K562 (cell line): Measurements from ENCODE around the gene ZCWPW1. TPM values are rescaled to one million over a fixed set of nuclear protein-coding genes. Genes with fewer than 3 reads are reported as not detected.

ENCODE experiments used
- E4F1 ChIP-seq: fragments of 250-450 bp; sonication (Bioruptor Pico); IDR thresholded peaks from 2 replicates; pipeline ENCODE4 v1.5.0; 2021; ENCODE audit warnings: mild to moderate bottlenecking, borderline replicate concordance
- EP300 ChIP-seq: IDR thresholded peaks from 2 replicates; pipeline ENCODE4 v1.6.1; 2012; ENCODE audit warnings: low read length, improper control_type of control experiment
- FOXA3 ChIP-seq, 2 experiments: fragments of 450-650 bp in 1 of 2; sonication (generic) in 1 of 2; formaldehyde crosslinking; IDR thresholded peaks in 1 of 2; conservative IDR thresholded peaks in 1 of 2; 2 replicates each; pipeline versions ENCODE4 v1.4.0 to v1.8.0; 2020 to 2022; ENCODE audit warnings: mild to moderate bottlenecking in 2 of 2, missing genetic modification reagents in 1 of 2
- HOMEZ ChIP-seq: fragments of 250-450 bp; sonication (Bioruptor Pico); IDR thresholded peaks from 2 replicates; pipeline ENCODE4 v1.4.0; 2020; ENCODE audit warnings: mild to moderate bottlenecking, moderate library complexity
- KAT7 ChIP-seq: sonication (generic); formaldehyde crosslinking; IDR thresholded peaks from 2 replicates; pipeline ENCODE4 v1.8.0; 2022; ENCODE audit warnings: missing genetic modification reagents, mild to moderate bottlenecking, borderline replicate concordance
- PYGO2 ChIP-seq: fragments of 450-650 bp; IDR thresholded peaks from 2 replicates; pipeline ENCODE4 v1.6.1; 2016; ENCODE audit warnings: mild to moderate bottlenecking, missing genetic modification characterization, moderate library complexity, missing compliant biosample characterization
- RB1 ChIP-seq: fragments of 450-650 bp; IDR thresholded peaks from 2 replicates; pipeline ENCODE4 v1.6.1; 2017; ENCODE audit warnings: low read depth, mild to moderate bottlenecking
- RREB1 ChIP-seq: fragments of 250-450 bp; sonication (Bioruptor Pico); IDR thresholded peaks from 2 replicates; pipeline ENCODE4 v1.4.0; 2020
- SIN3B ChIP-seq: fragments of 450-650 bp; IDR thresholded peaks from 2 replicates; pipeline ENCODE4 v1.6.1; 2017; ENCODE audit warnings: low read depth, mild to moderate bottlenecking, moderate library complexity
- SMARCA5 ChIP-seq: fragments of 450-650 bp; IDR thresholded peaks from 2 replicates; pipeline ENCODE4 v1.6.1; 2016
- polyA plus RNA-seq, 8 experiments: library from polyadenylated mRNA; depleted of rRNA in 4 of 8; stranded (reverse) in 5 of 8; unstranded in 3 of 8; fragments of >200 nt; fragmentation: Nextera tagmentation in 2 of 8; fragmentation: Illumina TruSeq in 1 of 8; extraction: Ambion mirVana in 2 of 8; extraction: Trizol in 1 of 8; gene quantifications; 2 replicates each; pipeline versions ENCODE4 v1.2.1 to v1.2.3, GENCODE V29; 2011 to 2014; ENCODE audit warnings: inconsistent platforms in 1 of 8, missing spikeins in 1 of 8
- total RNA-seq, 7 experiments: library from RNA; depleted of rRNA in 6 of 7; stranded (reverse); fragments of >200 nt in 6 of 7; fragmentation: Illumina TruSeq in 2 of 7; extraction: Trizol in 2 of 7; gene quantifications; 2 replicates each; pipeline versions ENCODE4 v1.2.1 to v1.2.3, GENCODE V29; 2011 to 2021; ENCODE audit warnings: low replicate concordance in 1 of 7
- TF ChIP-seq, protein P1 (sequence below): fragments of 450-650 bp; formaldehyde crosslinking; IDR thresholded peaks from 2 replicates; pipeline ENCODE4 v1.4.0; 2020; ENCODE audit warnings: mild to moderate bottlenecking, moderate library complexity
- TF ChIP-seq, protein P2 (sequence below), 3 experiments: IDR thresholded peaks in 2 of 3; conservative IDR thresholded peaks in 1 of 3; 2 replicates each; pipeline ENCODE4 v1.5.1; 2011 to 2012; ENCODE audit warnings: low read length in 3 of 3, mild to moderate bottlenecking in 3 of 3, control low read depth in 2 of 3, improper control_type of control experiment in 1 of 3, inconsistent platforms in 1 of 3, low read depth in 1 of 3, mixed read lengths in 1 of 3, moderate library complexity in 1 of 3; ENCODE audit not compliant: insufficient read depth in 2 of 3

ZCWPW1 gene
- total and polyA plus RNA-seq, 9 of the 15 experiments (the other 6 are each of a cell fraction or from before 2014, with no cell fraction given) = 0.18 to 1.7 (median 1.2) TPM

DNA sequence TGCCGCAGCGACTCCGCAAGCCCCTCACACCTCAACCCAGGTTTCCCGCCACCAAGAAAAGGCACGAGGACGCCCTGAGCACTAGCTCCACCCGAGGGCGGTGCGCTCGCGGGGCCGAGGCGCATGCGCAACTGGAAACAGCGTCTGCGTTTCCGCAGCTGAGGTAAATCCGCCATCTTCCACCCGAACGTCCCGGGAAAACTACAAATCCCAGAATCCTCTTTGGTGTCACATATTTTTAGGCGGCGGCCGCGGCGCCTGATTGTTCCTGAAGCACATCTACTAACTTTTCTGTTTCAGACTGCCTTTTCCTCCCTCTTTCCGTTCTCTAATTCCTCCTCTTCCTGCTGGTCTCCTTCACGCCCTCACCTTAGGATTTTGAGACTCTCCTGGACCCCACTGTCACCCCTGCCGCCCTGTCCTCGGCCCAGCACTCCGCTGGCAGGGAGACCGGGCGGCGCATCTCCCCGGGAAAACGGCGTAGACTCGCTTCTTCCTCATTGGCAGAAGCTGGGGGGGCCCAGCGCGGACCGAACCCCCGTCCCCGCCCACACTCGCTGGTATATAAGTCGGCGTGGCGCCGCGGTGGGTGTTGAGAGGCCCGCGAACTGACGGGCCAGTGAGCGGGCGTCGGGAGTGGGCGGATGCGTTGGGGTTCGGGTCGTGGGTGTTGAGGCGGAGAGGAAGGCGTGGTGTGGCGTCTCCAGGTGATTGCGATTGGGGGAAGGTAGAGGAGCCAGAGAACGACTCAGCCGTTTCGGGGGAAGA, at the start of gene ZCWPW1 (continued):
- no peak for TF ChIP-seq RREB1 (CRISPR knock-in tag)
- peak; percentile 97 for TF ChIP-seq RB1
- TF ChIP-seq, protein P1, sequence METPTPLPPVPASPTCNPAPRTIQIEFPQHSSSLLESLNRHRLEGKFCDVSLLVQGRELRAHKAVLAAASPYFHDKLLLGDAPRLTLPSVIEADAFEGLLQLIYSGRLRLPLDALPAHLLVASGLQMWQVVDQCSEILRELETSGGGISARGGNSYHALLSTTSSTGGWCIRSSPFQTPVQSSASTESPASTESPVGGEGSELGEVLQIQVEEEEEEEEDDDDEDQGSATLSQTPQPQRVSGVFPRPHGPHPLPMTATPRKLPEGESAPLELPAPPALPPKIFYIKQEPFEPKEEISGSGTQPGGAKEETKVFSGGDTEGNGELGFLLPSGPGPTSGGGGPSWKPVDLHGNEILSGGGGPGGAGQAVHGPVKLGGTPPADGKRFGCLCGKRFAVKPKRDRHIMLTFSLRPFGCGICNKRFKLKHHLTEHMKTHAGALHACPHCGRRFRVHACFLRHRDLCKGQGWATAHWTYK (CRISPR knock-in tag) = no peak; the same call in 1 of the 2 replicates
- no peak for TF ChIP-seq HOMEZ (CRISPR knock-in tag)
- peak; percentile 95 for TF ChIP-seq KAT7 (CRISPR knock-in tag)
- no peak; the same call in 1 of the 2 replicates for TF ChIP-seq E4F1 (CRISPR knock-in tag)
- TF ChIP-seq EP300 = peak; percentile 24; the same call in 1 of the 2 replicates
- peak in 1 of 2 experiments; percentile 92; a peak in 2 of 4 replicates for TF ChIP-seq FOXA3 (CRISPR knock-in tag; conservative IDR thresholded peaks at IDR 0.05 in 1 of 2, IDR thresholded peaks at IDR 0.05 in 1 of 2)
- TF ChIP-seq SMARCA5 = 0 out of 2 replicates have a peak, but pooled peaks have one; percentile 80
- TF ChIP-seq PYGO2 (tag) = no peak
- peak; percentile 3; the same call in 1 of the 2 replicates for TF ChIP-seq SIN3B
- TF ChIP-seq, protein P2, sequence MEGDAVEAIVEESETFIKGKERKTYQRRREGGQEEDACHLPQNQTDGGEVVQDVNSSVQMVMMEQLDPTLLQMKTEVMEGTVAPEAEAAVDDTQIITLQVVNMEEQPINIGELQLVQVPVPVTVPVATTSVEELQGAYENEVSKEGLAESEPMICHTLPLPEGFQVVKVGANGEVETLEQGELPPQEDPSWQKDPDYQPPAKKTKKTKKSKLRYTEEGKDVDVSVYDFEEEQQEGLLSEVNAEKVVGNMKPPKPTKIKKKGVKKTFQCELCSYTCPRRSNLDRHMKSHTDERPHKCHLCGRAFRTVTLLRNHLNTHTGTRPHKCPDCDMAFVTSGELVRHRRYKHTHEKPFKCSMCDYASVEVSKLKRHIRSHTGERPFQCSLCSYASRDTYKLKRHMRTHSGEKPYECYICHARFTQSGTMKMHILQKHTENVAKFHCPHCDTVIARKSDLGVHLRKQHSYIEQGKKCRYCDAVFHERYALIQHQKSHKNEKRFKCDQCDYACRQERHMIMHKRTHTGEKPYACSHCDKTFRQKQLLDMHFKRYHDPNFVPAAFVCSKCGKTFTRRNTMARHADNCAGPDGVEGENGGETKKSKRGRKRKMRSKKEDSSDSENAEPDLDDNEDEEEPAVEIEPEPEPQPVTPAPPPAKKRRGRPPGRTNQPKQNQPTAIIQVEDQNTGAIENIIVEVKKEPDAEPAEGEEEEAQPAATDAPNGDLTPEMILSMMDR (IDR thresholded peaks at IDR 0.05 in 2 of 3, conservative IDR thresholded peaks at IDR 0.05 in 1 of 3; ENCODE audit: insufficient read depth in 2 of 3, low read depth in 1 of 3, low read length in 3 of 3) = peak in 1 of 3 experiments; percentile 2; a peak in 2 of 6 replicates
